Endothelial cell of umbilical vein (primary cell): ENCODE data around the gene GDPD3. TPM values are rescaled to one million over a fixed set of nuclear protein-coding genes. Genes with fewer than 3 reads are reported as not detected.

ENCODE experiments used
- BruUV-seq: library from RNA; stranded (reverse); fragments of 400-500 nt; replicated peaks from 2 replicates; lab custom pipeline; 2021; lab: Mats Ljungman, UMichigan
- CTCF ChIA-PET: fragments of 300-600, 350-600 bp; sonication (Branson Sonifier 250); formaldehyde crosslinking; loops from one replicate; lab custom pipeline; 2021; ENCODE audit warnings: antibody characterized with exemption, inconsistent platforms; lab: Charles Lee
- POLR2A ChIA-PET: fragments of 300-600, 350-600 bp; sonication (Branson Sonifier 250); formaldehyde crosslinking; loops from one replicate; lab custom pipeline; 2021; ENCODE audit warnings: antibody characterized with exemption, inconsistent platforms; lab: Charles Lee
- DNase-seq: peaks from one replicate; pipeline ENCODE4 v3.0.0-alpha.2; 2011; ENCODE audit warnings: low read depth, low spot score
- FAIRE-seq: peaks from 2 replicates; lab custom pipeline; 2011; peaks lifted over from hg19 to GRCh38; lab: Jason Lieb, UNC
- H2AFZ ChIP-seq: 2 replicates; pipeline ENCODE4 v1.6.0; 2012; ENCODE audit warnings: low read depth, low read length, control low read depth, inconsistent platforms
- H3K27ac ChIP-seq: 2 replicates; pipeline ENCODE4 v1.5.1; 2011; ENCODE audit warnings: low read depth, mild to moderate bottlenecking, control low read depth, low read length, moderate library complexity; ENCODE audit not compliant: insufficient read depth
- H3K27me3 ChIP-seq, 2 experiments: 2 replicates each; pipeline versions ENCODE4 v1.6.0 to v1.6.1; 2011; ENCODE audit warnings: low read length in 2 of 2, mixed read lengths in 1 of 2; ENCODE audit not compliant: control insufficient read depth in 2 of 2, insufficient read depth in 2 of 2
- H3K36me3 ChIP-seq, 2 experiments: 2 replicates in 1 of 2; 3 replicates in 1 of 2; pipeline ENCODE4 v1.5.1; 2011; ENCODE audit warnings: low read length in 2 of 2, mild to moderate bottlenecking in 1 of 2, moderate library complexity in 1 of 2; ENCODE audit not compliant: control insufficient read depth in 2 of 2, insufficient read depth in 2 of 2; ENCODE audit errors: extremely low read depth in 1 of 2
- H3K4me1 ChIP-seq: 3 replicates; pipeline ENCODE4 v1.5.1; 2011; ENCODE audit warnings: mild to moderate bottlenecking, low read length; ENCODE audit not compliant: control insufficient read depth, insufficient read depth; ENCODE audit errors: extremely low read depth
- H3K4me2 ChIP-seq: 2 replicates; pipeline ENCODE4 v1.6.1; 2011; ENCODE audit warnings: low read length, control low read depth, mixed read lengths; ENCODE audit not compliant: insufficient read depth
- H3K4me3 ChIP-seq, 3 experiments: fragments of 200-600 bp in 1 of 3; sonication (generic), shearing (Covaris generic) in 1 of 3; replicated peaks in 1 of 3; 2 replicates each; pipeline ENCODE4 v1.5.1; 2011 to 2016; ENCODE audit warnings: control low read depth in 3 of 3, low read length in 3 of 3, mild to moderate bottlenecking in 2 of 3, inconsistent platforms in 1 of 3, low read depth in 1 of 3, moderate library complexity in 1 of 3; ENCODE audit not compliant: insufficient read depth in 1 of 3
- H3K79me2 ChIP-seq: 2 replicates; pipeline ENCODE4 v1.6.0; 2012; ENCODE audit warnings: low read length, inconsistent platforms; ENCODE audit not compliant: control insufficient read depth, insufficient read depth
- H3K9ac ChIP-seq: replicated peaks from 2 replicates; pipeline ENCODE3; 2011; ENCODE audit warnings: low read length, control low read depth; ENCODE audit not compliant: insufficient read depth; ENCODE audit errors: extremely low read depth
- H3K9me1 ChIP-seq: replicated peaks from 3 replicates; pipeline ENCODE4 v1.6.0; 2011; ENCODE audit warnings: mild to moderate bottlenecking, low read length; ENCODE audit not compliant: control insufficient read depth, insufficient read depth; ENCODE audit errors: extremely low read depth
- H3K9me3 ChIP-seq: replicated peaks from 2 replicates; pipeline ENCODE4 v1.5.1; 2012; ENCODE audit warnings: low read length, inconsistent platforms; ENCODE audit not compliant: control insufficient read depth, insufficient read depth
- H4K20me1 ChIP-seq: replicated peaks from 2 replicates; pipeline ENCODE3; 2011; ENCODE audit warnings: mild to moderate bottlenecking, low read length; ENCODE audit not compliant: control insufficient read depth, insufficient read depth; ENCODE audit errors: extremely low read depth
- CTCF ChIP-seq, 2 donors: IDR thresholded peaks; 1 replicate in 1 of 2; 2 replicates in 1 of 2; pipeline ENCODE4 v1.5.1; 2011; ENCODE audit warnings: low read length in 2 of 2, mild to moderate bottlenecking in 2 of 2, moderate library complexity in 2 of 2, control low read depth in 1 of 2, inconsistent platforms in 1 of 2, low read depth in 1 of 2; ENCODE audit not compliant: insufficient read depth in 1 of 2; ENCODE audit errors: extremely low read depth in 1 of 2
- EZH2 ChIP-seq: IDR thresholded peaks from 2 replicates; pipeline ENCODE4 v1.6.1; 2012; ENCODE audit warnings: borderline replicate concordance, low read depth, mild to moderate bottlenecking, moderate library complexity, low read length, inconsistent platforms; ENCODE audit not compliant: severe bottlenecking
- FOS ChIP-seq: IDR thresholded peaks from 2 replicates; pipeline ENCODE4 v1.6.1; 2011; ENCODE audit warnings: mild to moderate bottlenecking, low read length, moderate library complexity, borderline replicate concordance; ENCODE audit not compliant: insufficient read depth
- GATA2 ChIP-seq: IDR thresholded peaks from 2 replicates; pipeline ENCODE4 v1.7.0; 2011; ENCODE audit warnings: low read depth, mild to moderate bottlenecking, moderate library complexity, mixed read lengths, low read length; ENCODE audit not compliant: insufficient read length, insufficient read depth
- JUN ChIP-seq: IDR thresholded peaks from 2 replicates; pipeline ENCODE4 v1.6.1; 2011; ENCODE audit warnings: borderline replicate concordance, low read depth; ENCODE audit not compliant: insufficient read length, insufficient read depth
- MYC ChIP-seq: IDR thresholded peaks from one replicate; pipeline ENCODE4 v1.6.1; 2011; ENCODE audit warnings: mild to moderate bottlenecking, low read depth, low read length
- POLR2A ChIP-seq: IDR thresholded peaks from 2 replicates; pipeline ENCODE4 v1.6.1; 2012; ENCODE audit warnings: low read depth, mild to moderate bottlenecking, control low read depth, low read length
- POLR2AphosphoS5 ChIP-seq: IDR thresholded peaks from 2 replicates; pipeline ENCODE4 v1.6.1; 2012; ENCODE audit warnings: low read depth, mild to moderate bottlenecking, control low read depth, low read length, moderate library complexity; ENCODE audit not compliant: insufficient read depth
- dilution Hi-C: fragments of 300-500 bp; cut with MboI; formaldehyde crosslinking; loops from one replicate; pipeline ENCODE4 v1.15.0; 2019; ENCODE audit warnings: low sequenced_read_pairs; ENCODE audit not compliant: extremely low pct_ligation_motif_present
- intact Hi-C: fragments of 100-400 bp; cut with micrococcal nuclease; formaldehyde crosslinking; loops from one replicate; pipeline ENCODE4 v1.10.0; 2022
- polyA plus RNA-seq, 4 experiments: library from polyadenylated mRNA; depleted of rRNA in 3 of 4; stranded (reverse) in 3 of 4; unstranded in 1 of 4; fragments of >200 nt; gene quantifications; 2 replicates each; pipeline versions ENCODE4 v1.2.1 to v1.2.3, GENCODE V29; 2011 to 2012; ENCODE audit warnings: missing spikeins in 1 of 4
- total RNA-seq: library from RNA; stranded (reverse); gene quantifications from 2 replicates; pipeline ENCODE4 v1.2.3, GENCODE V29; 2021
- TF ChIP-seq, protein P1 (sequence below): IDR thresholded peaks from 2 replicates; pipeline ENCODE4 v1.6.1; 2011; ENCODE audit not compliant: insufficient read depth, insufficient read length

Gene GDPD3
- total and polyA plus RNA-seq, 2 donors (not counting 3 experiments of a cell fraction or from before 2014, with no cell fraction given), result 8.0 to 18.6 TPM

DNA sequence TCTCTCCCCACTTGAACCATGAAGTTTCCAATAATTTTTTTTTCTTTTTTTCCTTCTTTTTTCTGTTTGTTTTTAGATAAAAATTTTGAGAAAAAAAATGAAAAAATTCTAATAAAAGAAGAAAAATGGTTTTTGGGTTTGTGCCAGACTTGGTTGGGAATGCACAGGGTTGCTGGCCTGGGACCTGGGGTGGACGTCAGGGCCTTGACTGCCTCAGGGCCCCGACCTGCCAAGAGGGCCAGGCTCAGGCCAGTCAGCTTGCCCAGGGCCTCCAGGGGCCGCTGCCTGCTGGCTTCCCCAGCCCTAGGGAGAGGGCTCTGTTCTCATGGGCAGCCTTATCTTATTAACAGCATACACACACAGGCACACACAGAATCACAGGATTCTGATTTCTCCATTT lies 28.1 kb downstream of the GDPD3 start:
- Histone ChIP-seq H3K4me3 (no peak overlapping the region), H3K27ac (no peak overlapping the region), H3K36me3 (peaks cover 13 to 36% of the 10 kb centered on the region in 2 experiments), H3K9ac (no peak overlapping the region), H3K4me1 (peaks cover 2% of the 10 kb centered on the region), H3K27me3 (no peaks in the 10 kb centered on the region), H3K9me3 (no peaks in the 10 kb centered on the region), H3K79me2 (peaks cover 7% of the 10 kb centered on the region), H4K20me1 (no peaks in the 10 kb centered on the region), H3K4me2 (no peak overlapping the region), H2AFZ (no peak overlapping the region), H3K9me1 (no peaks in the 10 kb centered on the region)
- POLR2A ChIA-PET, result no interaction called here
- dilution Hi-C loops (no loop called here), intact Hi-C loops (no loop called here)
- no peak for FAIRE-seq
- BruUV-seq, result no TSS peak
- no peak for DNase-seq
- TF ChIP-seq POLR2AphosphoS5 (no peak), JUN (no peak)
- TF ChIP-seq, protein P1, sequence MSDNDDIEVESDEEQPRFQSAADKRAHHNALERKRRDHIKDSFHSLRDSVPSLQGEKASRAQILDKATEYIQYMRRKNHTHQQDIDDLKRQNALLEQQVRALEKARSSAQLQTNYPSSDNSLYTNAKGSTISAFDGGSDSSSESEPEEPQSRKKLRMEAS, result no peak
- CTCF ChIA-PET, result no interaction called here

- H2AFZ ChIP-seq, result no peak overlapping the region
- FAIRE-seq, result no peak
- no peak overlapping the region for H3K4me3 ChIP-seq
- DNase-seq, result no peak
- no peak overlapping the region for H3K9ac ChIP-seq
- ChIA-PET CTCF (no interaction called here), POLR2A (no interaction called here)
- no peaks in the 10 kb centered on the region for H3K4me1 ChIP-seq
- no peaks in the 10 kb centered on the region for H3K9me3 ChIP-seq
- BruUV-seq, result TSS peak; percentile 26
- peaks cover 13 to 37% of the 10 kb centered on the region in 2 experiments for H3K36me3 ChIP-seq
- no peaks in the 10 kb centered on the region for H3K27me3 ChIP-seq
- no peaks in the 10 kb centered on the region for H4K20me1 ChIP-seq
- TF ChIP-seq MYC (no peak), CTCF (IDR thresholded peaks at IDR 0.05; ENCODE audit: extremely low read depth in 1 of 2, insufficient read depth in 1 of 2, low read depth in 1 of 2, low read length in 2 of 2) (no peak), GATA2 (no peak), POLR2A (no peak), FOS (no peak), EZH2 (no peak), POLR2AphosphoS5 (no peak), JUN (no peak)
- TF ChIP-seq, protein P1, result no peak
- no peaks in the 10 kb centered on the region for H3K9me1 ChIP-seq
- H3K27ac ChIP-seq, result no peak overlapping the region
- intact Hi-C loops (no loop called here), dilution Hi-C loops (no loop called here)
- peaks cover 10% of the 10 kb centered on the region for H3K79me2 ChIP-seq
- H3K4me2 ChIP-seq, result no peak overlapping the region
Observed at GRCh38 chr16:30084816-30085159, 28.5 kb downstream of the GDPD3 start.
